ENCODE data around the gene COL1A2.

Gene COL1A2

DNA sequence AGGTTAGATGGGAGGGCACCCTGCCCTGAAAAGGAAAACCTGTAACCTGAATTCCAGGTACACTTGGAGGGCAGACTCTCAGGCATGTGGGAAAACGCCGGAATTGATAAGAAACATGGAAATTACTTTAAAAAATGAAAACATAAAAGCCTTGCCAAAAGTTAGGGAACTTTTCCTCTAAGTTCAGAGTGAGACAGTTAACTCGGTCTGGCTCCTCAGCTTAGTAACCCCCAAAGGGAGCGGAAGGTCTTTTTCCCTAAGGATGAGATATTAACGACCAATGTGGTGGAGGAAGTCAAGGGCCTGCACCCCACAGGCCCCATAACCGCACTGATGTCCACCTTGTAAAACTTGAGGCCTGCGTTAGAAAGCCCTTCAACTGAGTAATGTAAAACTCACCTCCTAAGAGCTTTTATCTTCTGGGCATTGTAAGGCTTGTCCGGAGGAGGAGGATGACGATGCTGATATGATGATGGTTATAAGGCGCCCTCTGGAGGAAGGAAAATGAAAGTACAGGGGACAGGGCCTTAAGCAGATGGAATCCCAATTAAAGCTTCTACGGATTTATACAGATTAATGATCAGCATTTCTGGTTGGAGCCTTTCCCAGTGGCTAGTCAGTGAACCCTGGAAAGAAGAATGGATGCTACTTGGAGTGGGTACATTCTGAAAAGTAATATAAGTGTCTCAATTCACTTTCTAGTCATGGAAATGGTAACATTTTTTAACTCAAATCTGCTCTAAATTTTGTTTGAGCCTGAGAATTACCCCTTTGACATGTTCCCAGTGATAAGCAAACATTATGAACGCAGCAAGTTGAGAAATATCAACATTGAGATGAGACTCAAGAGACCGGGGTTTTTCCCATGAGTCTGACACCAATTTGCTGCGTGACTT, 694 bp downstream of the COL1A2 start:
- TF ChIP-seq, protein P1, sequence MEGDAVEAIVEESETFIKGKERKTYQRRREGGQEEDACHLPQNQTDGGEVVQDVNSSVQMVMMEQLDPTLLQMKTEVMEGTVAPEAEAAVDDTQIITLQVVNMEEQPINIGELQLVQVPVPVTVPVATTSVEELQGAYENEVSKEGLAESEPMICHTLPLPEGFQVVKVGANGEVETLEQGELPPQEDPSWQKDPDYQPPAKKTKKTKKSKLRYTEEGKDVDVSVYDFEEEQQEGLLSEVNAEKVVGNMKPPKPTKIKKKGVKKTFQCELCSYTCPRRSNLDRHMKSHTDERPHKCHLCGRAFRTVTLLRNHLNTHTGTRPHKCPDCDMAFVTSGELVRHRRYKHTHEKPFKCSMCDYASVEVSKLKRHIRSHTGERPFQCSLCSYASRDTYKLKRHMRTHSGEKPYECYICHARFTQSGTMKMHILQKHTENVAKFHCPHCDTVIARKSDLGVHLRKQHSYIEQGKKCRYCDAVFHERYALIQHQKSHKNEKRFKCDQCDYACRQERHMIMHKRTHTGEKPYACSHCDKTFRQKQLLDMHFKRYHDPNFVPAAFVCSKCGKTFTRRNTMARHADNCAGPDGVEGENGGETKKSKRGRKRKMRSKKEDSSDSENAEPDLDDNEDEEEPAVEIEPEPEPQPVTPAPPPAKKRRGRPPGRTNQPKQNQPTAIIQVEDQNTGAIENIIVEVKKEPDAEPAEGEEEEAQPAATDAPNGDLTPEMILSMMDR (IDR thresholded peaks at IDR 0.05; ENCODE audit: poor library complexity, severe bottlenecking): peak; percentile 86
- H3K27me3 ChIP-seq (ENCODE audit: insufficient read depth, poor library complexity, severe bottlenecking): no peaks in the 10 kb centered on the region
- no peaks in the 10 kb centered on the region for H3K36me3 ChIP-seq (ENCODE audit: low read depth)
- ATAC-seq (ENCODE audit: low read depth): peak; percentile 93
- no peak overlapping the region for H3K27ac ChIP-seq (ENCODE audit: poor library complexity, severe bottlenecking)
- no peaks in the 10 kb centered on the region for H3K4me1 ChIP-seq (ENCODE audit: insufficient read depth, poor library complexity, severe bottlenecking)
- H3K9me3 ChIP-seq (ENCODE audit: severe bottlenecking): no peaks in the 10 kb centered on the region
- DNase-seq (ENCODE audit: low spot score): no peak
- H3K4me3 ChIP-seq (ENCODE audit: severe bottlenecking): no peak overlapping the region

GRCh38 chr7:94396037-94396431, 1.3 kb downstream of the COL1A2 start:
- TF ChIP-seq, protein P1 (IDR thresholded peaks at IDR 0.05; ENCODE audit: poor library complexity, severe bottlenecking): no peak
- no peak for ATAC-seq (ENCODE audit: low read depth)
- no peak for DNase-seq (ENCODE audit: low spot score)
- Histone ChIP-seq H3K9me3 (ENCODE audit: severe bottlenecking) (no peaks in the 10 kb centered on the region), H3K4me1 (ENCODE audit: insufficient read depth, poor library complexity, severe bottlenecking) (no peaks in the 10 kb centered on the region), H3K4me3 (ENCODE audit: severe bottlenecking) (no peak overlapping the region), H3K36me3 (ENCODE audit: low read depth) (no peaks in the 10 kb centered on the region), H3K27me3 (ENCODE audit: insufficient read depth, poor library complexity, severe bottlenecking) (no peaks in the 10 kb centered on the region), H3K27ac (ENCODE audit: poor library complexity, severe bottlenecking) (no peak overlapping the region)

GRCh38 chr7:94396596-94396995, 1.9 kb downstream of the COL1A2 start:
- ATAC-seq (ENCODE audit: low read depth) (no peak), DNase-seq (ENCODE audit: low spot score) (no peak)
- Histone ChIP-seq H3K27me3 (ENCODE audit: insufficient read depth, poor library complexity, severe bottlenecking) (no peaks in the 10 kb centered on the region), H3K4me1 (ENCODE audit: insufficient read depth, poor library complexity, severe bottlenecking) (no peaks in the 10 kb centered on the region), H3K27ac (ENCODE audit: poor library complexity, severe bottlenecking) (no peak overlapping the region), H3K9me3 (ENCODE audit: severe bottlenecking) (no peaks in the 10 kb centered on the region), H3K36me3 (ENCODE audit: low read depth) (no peaks in the 10 kb centered on the region), H3K4me3 (ENCODE audit: severe bottlenecking) (no peak overlapping the region)
- TF ChIP-seq, protein P1 (IDR thresholded peaks at IDR 0.05; ENCODE audit: poor library complexity, severe bottlenecking): no peak

- ATAC-seq (ENCODE audit: low read depth) (no peak), DNase-seq (ENCODE audit: low spot score) (no peak)
- TF ChIP-seq, protein P1 (IDR thresholded peaks at IDR 0.05; ENCODE audit: poor library complexity, severe bottlenecking): no peak
- no peaks in the 10 kb centered on the region for H3K4me1 ChIP-seq (ENCODE audit: insufficient read depth, poor library complexity, severe bottlenecking)
- H3K4me3 ChIP-seq (ENCODE audit: severe bottlenecking): no peak overlapping the region
- no peaks in the 10 kb centered on the region for H3K27me3 ChIP-seq (ENCODE audit: insufficient read depth, poor library complexity, severe bottlenecking)
- H3K36me3 ChIP-seq (ENCODE audit: low read depth): no peaks in the 10 kb centered on the region
- H3K27ac ChIP-seq (ENCODE audit: poor library complexity, severe bottlenecking): no peak overlapping the region
- no peaks in the 10 kb centered on the region for H3K9me3 ChIP-seq (ENCODE audit: severe bottlenecking)
These were observed 3.0 kb downstream of the COL1A2 start for GRCh38 chr7:94397722-94398121.

- Histone ChIP-seq H3K27me3 (ENCODE audit: insufficient read depth, poor library complexity, severe bottlenecking) (no peaks in the 10 kb centered on the region), H3K4me3 (ENCODE audit: severe bottlenecking) (no peak overlapping the region), H3K4me1 (ENCODE audit: insufficient read depth, poor library complexity, severe bottlenecking) (no peaks in the 10 kb centered on the region), H3K9me3 (ENCODE audit: severe bottlenecking) (no peaks in the 10 kb centered on the region), H3K36me3 (ENCODE audit: low read depth) (no peaks in the 10 kb centered on the region), H3K27ac (ENCODE audit: poor library complexity, severe bottlenecking) (no peak overlapping the region)
- DNase-seq (ENCODE audit: low spot score) (no peak), ATAC-seq (ENCODE audit: low read depth) (no peak)
- TF ChIP-seq, protein P1 (IDR thresholded peaks at IDR 0.05; ENCODE audit: poor library complexity, severe bottlenecking): no peak
These were observed 4.1 kb downstream of the COL1A2 start for GRCh38 chr7:94398841-94399240.
